Skin epidermis (tissue), 12 donors: ENCODE measurements around the gene TCIRG1.

ENCODE experiments used
- H3K27ac ChIP-seq, 21 experiments: fragments of 200-600 bp; sonication (generic) in 11 of 21; one replicate each; pipeline ENCODE4 v1.5.0; 2020; ENCODE audit warnings: mild to moderate bottlenecking in 3 of 21, inconsistent platforms in 2 of 21, moderate library complexity in 2 of 21
- H3K4me3 ChIP-seq, 7 experiments: fragments of 200-600 bp; sonication (generic) in 2 of 7; one replicate each; pipeline ENCODE4 v1.5.0; 2020; ENCODE audit warnings: inconsistent platforms in 2 of 7, mild to moderate bottlenecking in 2 of 7, moderate library complexity in 1 of 7

Gene TCIRG1

DNA sequence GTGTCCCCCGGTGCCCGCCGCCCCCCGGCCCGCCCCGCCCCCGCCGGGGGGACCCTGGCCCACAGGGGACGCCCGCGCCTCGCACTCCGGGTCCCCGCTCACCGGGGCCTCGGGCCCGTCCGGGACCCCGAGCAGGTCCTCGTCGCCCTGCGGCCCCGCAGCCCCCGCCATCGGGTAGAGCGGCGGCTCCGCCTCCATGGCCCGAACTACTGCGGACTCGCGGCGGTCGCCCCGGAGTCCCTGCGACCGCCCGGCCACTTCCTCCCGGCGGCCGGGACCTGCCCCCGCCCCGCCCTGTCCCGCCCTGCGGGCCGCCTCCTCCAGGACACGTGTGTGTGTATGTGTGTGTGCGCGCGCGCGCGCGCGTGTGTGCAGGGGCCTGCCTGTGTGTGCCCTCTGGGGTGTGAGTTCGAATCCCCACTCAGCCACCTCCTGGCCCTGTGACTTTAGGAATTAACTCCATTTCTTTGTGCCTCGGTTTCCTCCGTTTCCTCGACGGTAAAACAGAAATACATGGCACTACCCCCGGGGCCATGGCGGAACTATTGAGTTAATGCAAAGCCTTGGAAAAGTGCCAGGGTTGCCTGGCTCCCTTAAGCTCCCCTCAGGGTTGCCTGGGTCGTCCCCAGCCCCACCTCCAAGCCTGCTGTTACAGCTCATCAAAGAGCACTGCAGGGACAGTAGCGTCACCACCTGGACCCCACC is 34.8 kb upstream of the TCIRG1 start, which contains the start of gene UNC93B1:
Gene UNC93B1 (minus strand): TSS at position 252 of the 705 bp plus-strand sequence. CDS start 54 bp downstream, at position 198.
- Histone ChIP-seq H3K27ac (peak within 1 kb of the TSS; percentile 51 to 92 (median 77)), H3K4me3 (peak within 1 kb of the TSS; percentile 47 to 85 (median 69))

DNA sequence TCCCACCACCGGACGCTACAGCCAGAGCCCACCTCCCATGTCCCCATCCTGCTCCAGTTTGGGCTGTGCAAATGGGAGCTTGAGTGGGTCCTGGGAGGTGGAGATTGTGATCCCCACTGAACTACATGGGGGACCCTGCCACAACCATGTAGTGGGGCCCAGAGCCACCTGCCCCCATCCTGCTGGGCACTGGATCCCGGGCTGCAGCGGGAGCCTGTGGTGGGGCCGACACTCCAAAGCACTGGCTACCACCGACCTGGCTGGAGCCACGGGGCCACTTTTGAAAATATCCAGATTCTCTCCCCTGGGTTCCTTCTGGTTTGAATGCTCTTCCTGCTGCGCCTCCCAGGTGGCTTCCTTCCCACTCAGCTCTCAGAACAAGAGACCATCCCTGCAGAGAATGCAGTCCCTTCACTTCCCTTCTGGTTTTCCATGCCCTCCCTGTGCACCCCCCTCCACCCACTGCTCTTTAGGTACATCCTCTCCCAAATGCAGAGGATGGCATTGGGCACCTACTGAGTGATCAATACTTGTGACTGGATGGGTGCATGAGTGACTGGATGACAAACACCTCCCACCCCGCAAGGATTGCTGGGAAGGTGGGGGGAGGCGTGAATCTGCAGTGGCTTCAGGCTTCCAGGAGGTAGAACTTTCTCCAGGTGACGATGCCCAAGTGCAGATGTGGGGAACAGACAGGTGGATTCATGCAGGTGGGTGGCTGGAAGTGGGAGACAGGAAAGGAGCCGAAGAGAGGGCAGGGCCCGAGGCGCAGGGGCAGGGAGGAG is 34.1 kb upstream of the TCIRG1 start:
- peak overlapping the region in 3 of 7 experiments; percentile 51 to 85 (median 83) for H3K4me3 ChIP-seq

DNA sequence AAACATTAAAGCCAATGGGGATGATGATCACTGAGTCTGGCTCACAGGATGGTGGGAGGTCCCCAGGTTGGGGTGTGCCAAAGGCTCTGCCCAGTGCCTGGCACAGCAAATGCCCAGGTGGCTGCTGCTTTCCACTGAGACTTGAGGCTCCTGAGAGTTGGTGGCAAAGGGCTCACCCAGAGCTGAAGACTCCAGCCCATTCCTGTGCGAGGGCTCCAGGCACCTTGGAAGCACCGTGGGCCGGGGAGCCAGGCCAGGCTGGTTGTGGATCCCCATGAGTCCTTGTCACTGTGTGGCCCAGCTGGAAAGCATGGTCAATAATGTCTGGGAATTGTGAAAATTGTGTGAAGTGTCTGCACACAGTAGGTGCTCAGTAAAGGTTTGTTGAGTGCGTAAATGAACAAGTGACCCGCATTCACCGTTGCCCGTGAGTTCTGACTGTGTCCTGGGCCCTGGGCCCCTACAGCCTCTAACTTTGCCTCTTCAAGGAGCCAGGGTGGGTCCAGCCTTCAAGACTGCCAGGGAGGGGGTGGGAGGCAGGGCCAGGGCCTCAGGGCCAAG is 32.1 kb upstream of the TCIRG1 start:
- H3K27ac ChIP-seq = no peak overlapping the region
- no peak overlapping the region for H3K4me3 ChIP-seq

More for the DNA sequence above, 34.1 kb upstream of the TCIRG1 start:
- H3K27ac ChIP-seq = peak overlapping the region in 4 of 21 experiments; percentile 69 to 92 (median 88)

DNA sequence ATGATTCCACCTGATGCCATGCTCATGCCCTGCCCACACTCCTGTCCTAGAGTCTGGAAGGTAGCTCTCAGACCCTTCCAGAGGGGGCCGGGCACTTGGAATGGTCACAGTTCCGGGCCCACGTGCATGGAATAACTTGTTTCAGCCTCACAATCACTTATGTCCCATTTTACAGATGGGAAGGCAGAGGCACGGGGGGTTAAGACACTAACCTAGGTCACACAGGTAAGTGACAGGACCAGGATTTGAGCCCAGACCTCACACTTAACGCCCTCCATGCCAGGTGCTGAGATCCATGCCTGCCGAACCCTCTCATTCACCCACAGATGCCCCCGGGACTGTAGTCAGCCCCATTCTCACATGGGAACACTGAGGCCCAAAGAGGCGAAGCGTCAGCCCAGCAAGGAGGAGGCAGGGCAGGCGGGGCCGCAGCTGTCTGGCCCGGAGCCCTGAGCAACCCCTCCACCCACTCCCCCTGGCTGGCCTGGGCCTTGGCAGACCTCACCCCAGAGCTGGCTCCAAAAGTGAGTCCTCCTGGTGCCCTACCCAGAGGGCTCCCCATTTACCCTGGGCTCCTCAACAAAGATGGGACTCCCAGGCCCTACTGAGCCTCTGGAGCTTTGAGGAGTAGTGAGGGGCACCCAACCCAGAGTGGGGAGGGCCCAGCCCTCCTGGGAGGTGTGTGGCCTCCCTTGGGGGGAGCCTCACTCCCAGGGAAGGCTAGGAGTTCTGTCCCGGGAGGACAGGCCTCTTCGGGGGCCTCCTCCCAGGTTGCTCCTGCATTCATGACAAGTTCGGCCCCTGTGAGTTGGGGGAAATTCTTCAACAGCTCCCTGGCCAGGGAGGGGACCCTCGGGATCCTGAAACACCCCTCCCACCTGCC is 31.1 kb upstream of the TCIRG1 start:
- H3K4me3 ChIP-seq = no peak overlapping the region
- peak overlapping the region in 5 of 21 experiments; percentile 5 to 75 (median 25) for H3K27ac ChIP-seq

DNA sequence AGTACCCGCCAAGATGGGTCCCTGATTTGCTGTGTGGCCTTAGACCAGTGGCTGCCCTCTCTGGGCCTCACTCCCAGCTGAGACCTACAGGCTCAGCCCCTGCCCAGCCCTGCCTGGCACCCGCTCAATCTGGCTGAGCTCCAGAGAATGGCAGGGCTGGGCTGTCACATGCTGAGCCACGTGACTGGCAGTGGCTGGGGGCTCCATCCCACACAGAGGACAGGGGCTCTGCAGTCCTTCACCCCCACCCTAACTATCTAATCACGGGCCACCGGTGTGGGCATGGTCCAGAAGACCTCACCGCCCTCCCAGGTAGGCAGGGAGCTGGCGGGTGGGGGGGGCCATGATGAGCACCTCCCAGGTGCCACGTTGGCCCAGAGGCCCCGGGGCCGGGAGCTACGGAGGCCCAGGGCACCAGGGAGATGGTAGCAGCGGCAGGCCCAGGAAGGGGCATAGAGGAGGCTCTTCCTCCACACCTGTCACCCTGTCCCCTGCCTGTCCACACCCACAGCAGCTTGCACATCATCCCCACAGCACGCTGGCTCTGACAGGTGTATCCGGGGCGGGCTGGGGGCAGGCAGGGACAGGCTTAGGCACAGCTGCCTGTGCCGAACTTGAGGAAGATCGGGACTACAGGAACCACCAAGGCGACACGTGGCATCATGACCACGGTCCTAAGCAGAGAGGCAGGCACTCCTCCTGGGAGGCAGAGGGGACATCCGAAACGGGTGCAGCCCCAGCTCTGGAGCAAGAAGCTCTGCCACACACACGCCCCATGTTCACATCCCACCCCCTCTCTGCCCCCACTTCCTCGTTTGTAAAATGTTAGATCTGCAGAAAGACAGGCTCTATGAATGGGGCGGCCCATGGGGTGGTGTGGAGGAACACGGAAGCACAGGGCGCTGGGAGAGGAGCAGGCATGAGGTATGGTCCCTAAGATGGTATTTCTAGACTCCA is 30.2 kb upstream of the TCIRG1 start:
- Histone ChIP-seq H3K4me3 (no peak overlapping the region), H3K27ac (peak overlapping the region in 12 of 21 experiments; percentile 3 to 89 (median 50))

DNA sequence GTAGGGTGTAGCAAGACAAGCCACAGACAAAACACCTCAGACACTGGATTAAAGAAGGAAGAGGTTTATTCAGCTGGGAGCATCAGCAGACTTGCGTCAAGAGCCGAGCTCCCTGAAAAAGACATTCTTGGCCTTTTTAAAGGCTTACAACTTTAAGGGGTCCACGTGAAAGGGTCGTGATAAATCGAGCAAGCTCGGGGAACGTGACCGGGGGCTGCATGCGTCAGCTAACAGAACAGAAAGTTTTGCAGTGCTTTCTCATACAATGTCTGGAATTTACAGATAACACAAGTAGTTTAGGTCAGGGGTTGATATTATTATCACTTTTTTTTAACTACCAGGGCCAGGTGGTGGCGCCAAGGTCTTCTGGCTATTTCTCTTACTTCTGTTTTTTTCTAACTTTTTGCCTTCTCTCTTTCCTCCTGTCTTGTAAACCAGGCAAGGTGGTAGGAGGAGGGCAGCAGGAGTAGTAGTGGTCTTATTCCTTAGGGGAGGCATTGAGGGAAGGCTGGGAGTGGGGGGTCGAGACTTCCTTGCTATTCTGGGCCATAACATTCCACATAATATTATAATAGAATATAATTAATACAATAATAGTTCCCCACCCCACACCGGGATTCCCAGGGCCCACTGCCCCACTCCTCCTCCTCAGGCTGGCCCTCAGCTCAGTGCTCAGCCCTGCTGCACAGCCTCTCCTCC is 29.3 kb upstream of the TCIRG1 start:
- Histone ChIP-seq H3K27ac (peak overlapping the region in 19 of 21 experiments; percentile 46 to 90 (median 73)), H3K4me3 (peak overlapping the region in 4 of 7 experiments; percentile 8 to 31 (median 24))

DNA sequence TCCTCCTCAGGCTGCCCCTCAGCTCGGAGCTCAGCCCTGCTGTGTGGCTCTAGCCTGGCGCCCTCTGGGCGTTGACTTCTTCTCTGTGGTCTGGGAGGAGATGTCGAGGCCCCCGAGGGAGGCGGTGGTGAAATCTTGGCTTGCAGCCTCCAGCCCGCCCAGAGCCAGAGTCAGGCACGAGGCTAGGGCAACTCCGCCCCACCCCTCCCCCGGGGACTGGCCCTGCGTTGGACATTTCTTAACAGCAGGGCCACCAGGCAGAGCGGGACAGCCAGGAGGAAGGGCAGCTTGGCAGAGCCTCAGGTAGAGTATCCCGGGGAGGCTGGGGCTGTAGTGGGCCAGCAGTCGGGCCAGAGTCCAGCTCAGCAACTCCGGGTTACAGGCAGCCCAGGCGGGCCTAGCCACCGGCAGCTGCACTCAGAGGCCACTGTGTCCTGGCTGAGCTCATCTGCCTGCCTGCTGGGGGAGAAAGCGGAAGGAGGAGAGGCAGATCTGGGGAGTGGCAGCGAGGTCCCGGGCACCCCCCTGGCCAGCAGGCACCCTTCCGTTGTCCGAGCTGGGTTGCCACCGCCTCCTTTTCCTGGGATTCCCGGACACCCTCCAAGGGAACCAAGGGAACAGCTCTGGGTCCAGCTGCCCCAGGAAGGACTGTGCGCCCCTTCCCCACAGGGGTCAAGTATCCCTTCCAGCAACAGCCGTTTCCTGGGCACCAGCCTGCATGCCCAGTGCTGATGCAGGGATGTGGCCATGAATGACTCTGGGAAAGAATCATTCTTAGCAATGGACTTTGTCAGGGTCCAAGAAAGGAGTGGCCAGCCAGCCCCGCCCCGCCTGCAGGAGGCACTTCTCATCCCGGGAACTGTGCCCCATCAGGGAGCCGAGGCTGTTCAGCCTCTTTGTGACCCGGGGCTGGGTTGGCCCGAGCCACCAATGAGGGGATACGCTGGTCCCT is 28.5 kb upstream of the TCIRG1 start, which contains the start of gene ALDH3B1:
Gene ALDH3B1 (plus strand): TSS at position 238 of the 952 bp plus-strand sequence. CDS start 4,971 bp downstream, outside the sequence.
- H3K4me3 ChIP-seq = peak within 1 kb of the TSS; percentile 1 to 31 (median 18)
- H3K27ac ChIP-seq = peak within 1 kb of the TSS in 20 of 21 experiments; percentile 37 to 90 (median 73)

DNA sequence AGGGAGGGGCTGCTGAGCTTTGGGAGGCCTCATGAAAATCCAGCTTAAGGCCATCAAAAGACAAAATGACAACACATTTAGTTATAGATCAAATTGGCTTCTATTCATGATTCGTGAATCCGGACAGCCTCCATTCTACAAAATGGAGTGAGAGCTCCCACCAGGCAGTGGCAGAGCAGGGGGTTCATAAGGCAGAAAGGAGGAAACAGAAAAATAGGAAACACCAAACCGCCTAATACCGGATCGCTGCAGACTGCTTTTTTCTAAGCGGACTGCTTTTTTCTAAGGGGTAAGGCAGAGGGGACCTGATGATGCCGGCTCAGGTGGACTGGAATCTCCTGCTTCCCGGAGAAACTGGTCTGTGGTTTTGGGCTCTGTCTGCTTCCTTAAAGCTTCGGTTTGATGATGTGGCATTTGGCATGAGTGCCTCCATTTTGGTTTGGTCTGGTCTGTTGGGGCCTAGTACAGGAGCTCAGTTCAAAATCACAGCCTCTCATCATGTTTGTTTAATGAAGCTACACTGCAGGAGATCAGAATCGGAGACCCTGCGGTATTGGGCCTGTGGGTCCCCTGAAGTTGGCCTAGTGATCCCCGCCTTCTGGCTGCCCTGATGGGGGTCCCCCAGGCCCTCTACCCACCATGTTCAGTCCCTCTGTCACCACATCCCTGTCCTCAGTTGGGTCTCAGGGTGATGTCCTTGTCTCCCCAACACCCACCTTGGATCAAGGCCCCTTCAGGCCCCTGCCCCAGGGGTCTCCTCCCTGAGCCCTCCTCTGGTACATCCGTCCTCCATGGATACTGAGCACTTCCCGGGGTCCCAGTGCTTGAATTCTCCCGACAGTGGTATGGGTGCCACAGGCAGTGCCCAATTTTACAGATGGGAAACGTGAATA is 27.5 kb upstream of the TCIRG1 start:
- H3K27ac ChIP-seq = peak overlapping the region in 18 of 21 experiments; percentile 37 to 90 (median 74)
- H3K4me3 ChIP-seq = peak overlapping the region in 6 of 7 experiments; percentile 8 to 31 (median 23)

DNA sequence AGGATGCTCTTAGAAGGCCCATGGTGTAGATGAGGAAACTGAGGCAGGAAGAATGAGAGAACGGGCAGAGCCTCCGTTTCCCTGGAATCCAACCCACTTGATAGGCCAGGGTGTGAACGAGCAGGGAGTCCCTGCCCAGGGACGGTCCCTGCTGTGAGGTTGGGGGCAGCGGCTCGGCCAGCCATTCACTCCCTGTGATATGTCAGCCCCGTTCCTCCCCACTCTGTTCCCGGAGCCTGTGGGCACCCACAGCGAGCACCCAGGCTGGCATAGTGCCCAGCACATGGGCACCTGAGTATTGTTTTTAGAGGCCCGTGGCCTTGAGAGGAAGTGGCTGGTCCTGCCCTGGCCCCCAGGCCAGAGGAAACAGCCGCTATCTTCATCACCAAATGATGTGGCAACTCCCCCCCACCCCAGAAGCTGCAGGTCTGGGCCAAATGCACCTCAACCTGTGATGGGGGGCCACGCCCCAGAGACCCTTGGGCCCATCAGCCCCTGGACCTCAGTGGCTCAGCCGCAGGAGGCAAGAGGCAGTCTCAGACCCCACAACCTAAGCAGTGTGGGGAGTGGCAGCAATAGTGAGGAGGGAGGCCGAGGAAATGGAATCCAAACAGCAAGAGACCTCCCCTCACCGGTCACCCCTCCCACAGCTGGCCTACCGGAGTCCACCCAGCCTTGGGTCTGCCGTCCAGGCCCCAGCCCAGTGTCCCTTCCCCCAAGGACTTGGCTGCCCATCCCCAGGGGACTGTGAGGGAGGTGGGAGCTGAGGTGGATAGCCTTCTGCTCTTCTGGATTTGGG is 26.6 kb upstream of the TCIRG1 start:
- Histone ChIP-seq H3K4me3 (no peak overlapping the region), H3K27ac (peak overlapping the region in 12 of 21 experiments; percentile 1 to 84 (median 37))

DNA sequence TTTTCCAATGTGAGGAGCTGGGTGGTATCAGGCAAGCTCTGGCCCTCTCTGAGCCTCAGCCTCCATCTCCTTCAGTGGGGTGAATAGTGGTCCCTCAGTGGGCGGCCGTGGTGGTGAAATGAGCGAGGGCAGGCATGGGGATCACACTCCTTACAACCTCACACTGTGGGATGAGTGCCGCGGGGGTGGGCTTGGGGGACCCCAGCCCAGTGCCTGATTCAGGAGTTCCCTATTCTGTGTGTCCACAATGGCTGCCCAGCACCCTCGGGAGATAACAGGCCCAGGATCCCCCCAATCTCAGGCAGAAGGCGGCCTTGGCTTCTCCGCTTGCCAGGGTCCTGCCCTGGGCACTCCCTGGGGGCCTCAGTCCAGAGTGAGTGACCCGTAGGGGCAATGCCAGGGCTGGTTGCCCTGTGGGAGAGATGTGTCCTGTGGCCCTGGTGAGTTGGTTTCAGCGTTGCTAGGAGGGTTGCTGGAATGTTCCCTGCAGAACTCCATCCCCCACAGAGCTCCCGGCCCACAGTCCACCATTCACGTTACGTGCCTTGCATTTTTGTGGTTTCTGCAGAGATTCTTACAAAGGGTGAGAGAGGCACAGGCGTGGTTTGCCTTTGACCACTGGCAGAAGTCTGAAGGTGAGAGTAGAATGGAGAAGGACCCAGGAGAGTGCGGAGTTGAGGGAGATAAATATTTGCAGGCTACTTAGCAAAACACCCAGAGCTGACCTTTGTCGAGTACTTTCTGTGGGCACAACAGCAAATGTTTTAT is 25.8 kb upstream of the TCIRG1 start:
- Histone ChIP-seq H3K27ac (peak overlapping the region in 8 of 21 experiments; percentile 1 to 81 (median 54)), H3K4me3 (no peak overlapping the region)

DNA sequence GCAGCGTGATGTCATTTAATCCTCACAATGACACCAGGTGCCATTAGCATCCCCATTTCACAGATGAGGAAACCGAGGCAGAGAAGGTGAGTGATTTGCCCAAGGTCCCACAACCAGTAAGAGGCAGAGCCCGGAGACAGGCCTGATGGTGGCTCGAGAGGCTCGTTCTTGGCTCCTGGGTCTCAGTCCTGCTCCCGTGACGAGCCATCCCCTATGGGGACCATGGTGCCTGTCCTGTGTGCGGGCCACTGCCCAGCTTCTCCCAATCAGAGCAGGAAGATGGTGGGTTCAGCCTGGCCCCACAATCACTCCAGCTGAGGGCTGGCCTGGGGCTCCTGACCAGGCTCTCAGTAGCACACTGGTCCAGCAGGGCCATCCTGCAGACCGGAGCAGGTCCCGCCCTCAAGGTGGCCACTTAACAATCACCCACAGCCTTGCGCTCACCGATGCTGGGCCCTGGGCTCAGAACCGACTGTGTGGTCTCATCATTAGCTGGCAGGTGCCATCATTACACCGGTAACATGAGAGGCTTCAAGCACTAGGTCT is 25.1 kb upstream of the TCIRG1 start:
- Histone ChIP-seq H3K4me3 (no peak overlapping the region), H3K27ac (peak overlapping the region in 2 of 21 experiments; percentile 59 to 81)

DNA sequence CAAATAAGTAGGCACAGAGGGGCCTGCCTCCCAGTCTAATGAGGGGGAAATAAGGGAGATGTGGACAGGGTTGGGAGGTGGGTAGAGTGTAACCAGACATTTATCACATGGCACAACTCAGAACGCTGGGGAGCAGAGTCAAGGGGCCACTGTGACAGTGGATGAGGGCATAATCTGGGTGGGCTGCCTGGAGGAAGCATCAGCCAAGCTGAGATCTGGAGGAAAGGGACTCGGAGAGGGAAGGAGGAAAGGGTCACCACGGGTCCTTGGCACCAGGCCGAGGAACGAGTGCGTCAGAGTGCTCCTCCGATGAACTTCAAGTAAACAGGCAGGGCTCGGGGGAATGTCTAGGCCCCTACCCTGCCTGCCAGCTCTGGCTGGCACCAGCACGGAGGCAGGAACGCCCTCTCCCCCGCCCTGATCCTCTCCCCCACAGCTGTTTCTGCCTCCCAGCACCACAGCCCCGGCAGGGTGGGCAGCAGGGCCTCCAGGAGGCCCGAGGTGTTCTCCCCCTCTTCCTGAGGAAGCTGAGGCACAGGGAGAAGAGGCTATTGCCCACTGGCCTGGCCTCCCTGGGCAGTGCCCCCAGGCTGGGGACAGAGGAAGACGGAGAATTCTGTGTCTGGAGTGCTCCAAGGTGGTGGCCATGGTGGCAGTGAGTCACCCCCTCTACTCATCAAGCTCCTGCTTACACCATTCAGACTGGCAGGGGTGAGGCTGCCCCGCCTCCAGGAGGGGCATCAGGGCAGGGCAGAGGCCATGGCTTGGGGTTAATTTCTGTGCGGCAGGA is 24.5 kb upstream of the TCIRG1 start:
- H3K27ac ChIP-seq = peak overlapping the region in 10 of 21 experiments; percentile 6 to 81 (median 60)
- H3K4me3 ChIP-seq = no peak overlapping the region
